GM19328 (cell line): ENCODE results near the gene MYOM1.
"Not testable (repeated sequence)": the region's sequence is repeated elsewhere in the genome, so short reads cannot be mapped to it uniquely, and the experiment has no call there.

Experiments
- ATAC-seq: cut with Tn5 transposase; IDR thresholded peaks from one replicate; pipeline ENCODE4 v1.9.1; 2021; ENCODE audit warnings: mild to moderate bottlenecking, moderate library complexity; ENCODE audit not compliant: unreplicated experiment

MYOM1 gene

DNA sequence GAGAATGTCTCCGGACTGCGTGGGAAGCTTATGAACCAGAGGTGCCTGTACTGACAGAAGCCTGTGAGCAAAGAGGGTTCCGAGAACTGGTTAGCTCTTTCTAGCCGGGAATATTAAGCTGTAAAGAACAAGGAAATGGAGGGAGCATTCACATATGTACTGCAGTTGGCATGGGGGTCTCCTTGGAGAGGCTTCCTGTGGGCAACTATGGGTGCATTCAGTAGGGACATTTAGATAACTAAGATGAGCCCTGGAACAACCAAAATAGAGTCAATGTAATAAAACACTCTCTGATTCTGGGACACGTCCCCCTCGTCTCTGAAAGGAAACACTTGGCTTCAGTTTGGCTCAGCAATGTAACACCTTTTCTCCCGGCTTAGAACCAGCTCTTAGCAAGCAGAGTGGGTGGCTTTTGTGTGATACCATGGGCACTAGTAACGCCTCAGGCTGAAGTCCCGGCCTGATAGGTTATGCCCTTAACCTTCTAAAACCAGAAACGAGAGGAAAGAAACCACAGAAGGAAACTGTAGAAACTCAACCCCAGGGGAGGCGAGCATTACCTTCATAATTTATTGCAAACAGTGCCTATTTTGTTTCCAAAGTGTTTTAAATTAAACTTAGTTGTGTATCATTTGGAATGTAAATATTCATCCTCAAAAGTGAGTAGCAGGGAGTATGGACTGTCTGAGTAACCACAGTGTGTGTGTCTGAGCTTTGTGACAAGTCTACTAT lies 158.0 kb downstream of the MYOM1 start:
- no peak for ATAC-seq

DNA sequence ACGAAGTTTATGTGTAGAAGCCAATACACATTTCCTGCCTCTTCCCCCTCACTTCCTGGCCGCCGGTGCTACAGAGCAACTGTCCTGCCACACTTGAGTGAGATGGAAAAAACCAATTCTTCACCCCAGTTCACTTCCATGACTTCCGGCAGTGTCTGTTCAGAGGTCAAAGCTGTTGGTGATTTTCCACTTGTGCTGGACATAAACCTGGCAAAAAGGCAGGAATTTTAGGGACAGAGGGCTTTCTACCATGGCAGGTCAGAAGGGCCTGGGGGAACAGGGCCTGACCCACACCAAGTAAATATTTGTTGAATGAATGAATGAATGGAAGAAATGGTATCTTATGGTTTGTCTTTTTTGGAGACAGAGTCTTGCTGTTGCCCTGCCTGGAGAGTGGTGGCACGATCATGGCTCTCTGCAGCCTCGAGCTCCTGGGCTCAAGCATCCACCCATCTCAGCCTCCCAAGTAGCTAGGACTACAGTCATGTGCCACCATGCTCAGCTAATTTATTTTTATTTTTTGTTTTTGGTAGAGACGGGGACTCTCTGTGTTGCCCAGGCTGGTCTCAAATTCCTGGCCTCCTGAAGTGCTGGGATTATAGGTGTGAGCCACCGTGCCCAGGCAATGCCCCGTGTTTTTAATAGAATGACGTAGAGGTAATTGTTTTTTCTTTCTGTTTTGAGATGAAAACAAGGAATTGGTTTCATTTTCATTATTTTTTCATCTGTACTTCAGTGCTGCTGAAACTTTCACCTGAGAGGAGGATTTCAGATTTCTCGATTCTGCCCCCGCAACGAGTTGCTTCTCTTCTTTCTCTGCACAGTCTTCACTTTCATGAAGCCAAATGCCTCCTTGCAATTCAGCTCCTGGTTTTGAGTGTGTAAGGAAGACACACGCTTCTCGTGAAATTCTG lies 158.8 kb downstream of the MYOM1 start:
- no peak for ATAC-seq

DNA sequence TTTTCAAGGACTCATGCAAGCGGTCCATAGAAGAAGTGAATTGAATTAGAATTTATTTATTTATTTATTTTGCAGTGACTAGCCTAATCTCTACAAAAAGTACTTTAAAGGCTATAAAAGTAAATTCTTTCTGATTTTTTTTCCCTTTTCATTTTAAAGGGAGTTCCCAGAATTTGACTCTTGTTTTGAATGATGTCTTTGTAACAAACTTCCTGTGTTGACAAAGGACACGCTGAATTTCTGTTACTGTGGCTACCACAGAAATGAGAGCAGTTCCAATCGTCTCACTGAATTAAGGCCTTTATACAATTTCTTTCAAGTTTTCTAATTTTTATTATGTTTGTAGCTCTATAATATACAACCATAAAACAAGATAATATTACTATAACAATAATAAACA lies 160.5 kb downstream of the MYOM1 start:
- ATAC-seq: no peak

DNA sequence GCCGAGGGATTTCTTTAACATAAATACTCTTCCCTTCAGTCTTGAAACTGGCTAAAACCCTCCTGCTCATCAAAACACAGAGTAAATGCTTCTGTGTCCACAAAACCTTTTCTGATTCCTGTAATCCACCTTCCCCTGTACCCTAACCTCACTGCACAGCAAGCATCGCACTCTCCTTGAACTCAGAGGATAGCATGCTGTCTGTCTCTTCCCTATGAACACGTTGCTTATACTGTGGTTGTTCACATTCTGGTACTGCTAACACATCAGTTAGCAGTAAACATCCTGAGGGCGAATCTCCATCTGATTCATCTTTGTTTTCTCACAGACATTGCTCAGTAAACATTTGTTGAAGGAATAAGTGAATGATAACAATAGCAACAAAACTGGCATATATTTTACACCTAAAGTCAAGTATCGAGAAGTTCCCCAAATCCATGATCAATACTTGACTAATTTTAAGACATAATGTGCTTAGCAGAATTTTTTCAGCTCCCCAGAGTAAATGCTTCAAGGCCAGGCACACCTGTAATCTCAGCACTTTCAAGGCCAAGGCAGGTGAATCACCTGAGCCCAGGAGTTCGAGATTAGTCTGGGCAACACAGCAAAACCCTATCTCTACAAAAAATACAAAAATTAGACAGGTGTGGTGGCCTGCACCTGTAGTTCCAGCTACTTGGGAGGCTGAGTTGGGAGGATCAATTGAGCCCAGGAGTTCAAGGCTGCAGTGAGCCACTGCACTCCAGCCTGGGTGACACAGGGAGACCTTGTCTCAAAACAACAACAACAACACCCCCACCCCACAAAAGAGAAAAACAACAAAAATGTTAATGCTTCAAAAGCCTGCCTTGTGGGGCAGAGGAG lies 161.2 kb downstream of the MYOM1 start:
- ATAC-seq: no peak

DNA sequence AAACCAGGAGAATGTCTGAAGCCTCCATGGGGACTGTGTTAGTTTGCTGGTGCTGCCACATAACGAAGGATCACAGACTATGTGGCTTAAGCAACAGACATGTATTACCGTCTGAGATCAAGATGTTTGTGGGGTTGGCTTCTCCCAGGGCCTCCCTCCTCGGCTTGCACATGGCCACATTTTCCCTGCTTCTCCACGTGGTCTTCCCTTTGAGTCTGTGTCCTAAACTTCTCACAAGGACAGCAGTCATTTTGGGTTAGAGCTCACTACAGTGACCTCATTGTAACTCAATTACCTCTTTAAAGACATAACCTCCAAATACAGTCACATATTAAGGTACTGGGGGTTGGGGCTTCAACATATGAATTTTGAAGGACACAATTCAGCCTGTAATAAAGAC lies 162.2 kb downstream of the MYOM1 start:
- ATAC-seq: no peak

DNA sequence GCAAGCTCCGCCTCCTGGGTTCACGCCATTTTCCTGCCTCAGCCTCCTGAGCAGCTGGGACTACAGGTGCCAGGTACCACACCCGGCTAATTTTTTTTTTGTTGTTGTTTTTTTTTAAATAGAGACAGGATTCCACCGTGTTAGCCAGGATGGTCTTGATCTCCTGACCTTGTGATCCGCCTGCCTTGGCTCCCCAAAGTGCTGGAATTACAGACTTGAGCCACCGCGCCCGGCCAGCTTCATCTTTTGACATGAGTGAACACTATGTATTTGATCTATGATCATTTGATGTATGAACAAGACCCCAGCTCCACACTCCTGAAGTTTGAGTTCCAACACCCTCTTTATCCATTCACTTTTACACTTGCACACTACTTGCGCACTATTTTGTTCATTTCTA lies 163.5 kb downstream of the MYOM1 start:
- no peak for ATAC-seq

DNA sequence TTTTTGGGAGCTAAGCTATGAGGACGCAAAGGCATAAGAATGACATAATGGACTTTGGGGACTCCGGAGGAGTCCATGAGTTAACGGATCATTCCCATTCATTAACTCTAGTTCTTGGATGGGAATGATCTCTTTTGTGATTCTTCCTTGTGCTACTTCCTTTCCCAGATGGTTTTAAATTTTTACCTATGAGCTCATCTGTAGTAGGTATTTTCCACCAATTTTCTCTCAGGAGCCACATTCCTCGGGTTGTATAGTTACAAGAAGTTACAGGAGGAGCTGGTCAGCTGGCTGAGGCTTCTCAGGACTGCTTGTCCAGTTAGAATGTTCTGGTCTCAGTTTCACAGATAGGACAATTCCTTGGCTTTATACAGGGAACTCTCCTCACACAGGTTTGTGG lies 164.0 kb downstream of the MYOM1 start:
- no peak for ATAC-seq

DNA sequence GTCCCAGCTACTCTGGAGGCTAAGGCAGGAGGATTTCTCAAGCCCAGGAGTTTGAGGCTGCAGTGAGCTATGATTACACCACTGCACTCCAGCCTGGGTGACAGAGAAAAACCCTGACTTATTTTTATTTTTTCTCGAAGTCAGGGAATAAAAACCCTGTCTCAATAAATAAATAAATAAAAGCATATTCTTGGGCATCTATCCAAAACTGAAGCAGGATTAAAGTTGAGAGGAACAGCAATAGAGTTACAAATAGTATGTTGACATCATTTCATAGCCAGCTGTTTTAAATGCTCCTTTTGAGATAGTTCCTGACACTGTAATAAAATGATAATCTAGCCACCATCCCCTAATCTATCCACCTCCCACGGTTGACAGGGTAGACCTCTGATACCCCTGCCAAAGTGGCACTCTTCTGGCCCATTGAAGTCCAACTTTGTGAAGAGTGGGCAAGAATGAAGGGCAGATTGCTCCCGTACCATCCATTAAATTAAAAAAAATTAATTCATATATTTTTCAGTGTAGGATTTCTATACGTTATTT lies 164.5 kb downstream of the MYOM1 start:
- ATAC-seq: no peak

DNA sequence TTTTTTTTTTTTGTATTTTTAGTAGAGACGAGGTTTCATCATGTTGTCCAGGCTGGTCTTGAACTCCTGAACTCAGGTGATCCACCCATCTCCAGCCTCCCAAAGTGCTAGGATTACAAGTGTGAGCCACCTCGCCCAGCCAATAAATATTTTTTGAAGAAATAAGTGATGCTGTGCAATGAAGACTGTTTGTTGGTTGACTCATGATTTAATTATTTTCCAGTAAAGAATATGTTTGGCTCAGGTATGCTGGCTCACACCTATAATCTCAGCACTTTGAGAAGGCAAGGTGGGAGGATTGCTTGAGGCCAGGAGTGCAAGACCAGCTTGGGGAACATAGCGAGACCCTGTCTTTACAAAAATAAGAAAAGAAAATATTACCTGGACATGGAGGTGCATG lies 165.0 kb downstream of the MYOM1 start:
- no peak for ATAC-seq

DNA sequence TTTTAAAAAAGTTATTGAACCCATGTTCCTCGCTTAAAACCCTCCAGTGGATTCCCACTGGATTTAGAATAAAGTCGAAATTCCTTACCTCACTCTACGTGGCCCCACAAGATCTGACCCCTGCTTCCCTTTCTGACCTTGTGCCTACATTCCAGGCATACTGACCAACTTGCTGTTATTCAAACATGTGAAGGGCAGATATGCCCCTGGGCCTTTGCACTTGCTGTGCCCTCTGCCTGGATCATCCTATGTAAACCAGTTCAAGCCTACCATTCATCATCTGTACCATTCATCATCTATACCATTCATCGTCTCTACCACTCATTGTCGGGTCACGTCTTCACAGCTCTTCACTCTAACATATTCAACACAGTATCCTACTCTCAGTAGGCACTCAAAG lies 165.6 kb downstream of the MYOM1 start:
- ATAC-seq: no peak

DNA sequence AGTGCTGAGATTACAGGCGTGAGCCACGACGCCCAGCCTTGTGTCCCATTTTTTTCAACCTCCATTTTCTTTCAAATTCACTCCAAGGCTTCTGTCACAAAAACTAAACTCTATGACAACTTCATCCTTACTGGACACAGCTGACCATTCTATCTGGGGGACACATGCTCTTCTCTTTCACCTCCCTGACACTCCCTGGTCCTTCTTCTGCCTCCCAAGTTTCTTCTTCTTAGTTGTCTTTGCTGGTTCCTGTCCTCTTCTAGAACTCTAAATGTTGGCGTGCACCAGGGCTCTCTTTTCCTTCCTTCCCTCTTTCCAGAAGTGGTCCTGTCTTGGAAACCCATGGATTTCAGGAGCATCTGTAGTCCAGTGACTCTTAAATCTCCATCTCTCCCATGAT lies 166.7 kb downstream of the MYOM1 start:
- ATAC-seq: no peak

DNA sequence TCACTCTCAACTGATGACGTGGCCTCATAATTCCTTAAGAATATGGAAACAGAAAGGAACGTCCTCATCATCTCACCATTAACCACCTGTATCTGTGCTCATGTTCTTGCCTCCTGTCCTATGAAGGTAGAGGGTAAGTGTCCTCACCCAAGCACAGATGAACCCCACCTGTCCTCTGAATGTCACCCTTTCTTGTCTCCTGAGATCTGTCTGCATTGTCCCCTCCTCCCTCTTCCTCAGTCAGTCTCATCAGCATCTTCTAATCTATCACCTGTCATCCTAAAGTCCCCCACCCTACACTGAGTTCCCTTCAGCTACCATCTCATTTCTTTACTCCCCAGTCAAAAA lies 167.4 kb downstream of the MYOM1 start:
- ATAC-seq: no peak

DNA sequence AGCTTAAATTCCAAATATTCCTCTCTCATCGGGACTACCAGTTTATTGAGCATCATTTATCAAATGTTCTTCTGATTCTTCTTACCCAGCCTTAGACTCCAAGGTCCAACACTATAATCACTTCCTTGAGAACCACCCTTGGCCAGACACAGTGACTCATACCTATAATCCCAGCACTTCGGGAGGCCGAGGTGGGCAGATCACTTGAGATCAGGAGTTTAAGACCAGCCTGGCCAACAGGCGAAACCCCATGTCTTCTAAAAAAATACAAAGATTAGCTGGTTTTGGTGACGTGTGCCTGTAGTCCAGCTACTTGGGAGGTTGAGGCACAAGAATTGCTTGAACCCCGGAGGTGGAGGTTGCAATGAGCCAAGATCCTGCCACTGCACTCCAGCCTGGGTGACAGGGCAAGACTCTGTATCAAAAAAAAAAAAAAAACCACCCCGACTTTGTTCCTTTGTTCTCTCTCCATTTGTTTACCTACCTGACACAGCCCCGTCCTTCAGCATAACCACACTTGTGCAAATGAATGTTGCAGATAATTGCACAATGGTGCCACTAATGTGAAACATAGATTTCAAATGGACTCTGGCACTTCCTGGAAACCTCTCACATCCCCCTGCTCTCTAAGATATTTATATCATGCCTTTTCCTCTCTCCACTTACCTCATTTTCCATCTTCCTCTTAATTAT lies 167.9 kb downstream of the MYOM1 start:
- no peak for ATAC-seq

DNA sequence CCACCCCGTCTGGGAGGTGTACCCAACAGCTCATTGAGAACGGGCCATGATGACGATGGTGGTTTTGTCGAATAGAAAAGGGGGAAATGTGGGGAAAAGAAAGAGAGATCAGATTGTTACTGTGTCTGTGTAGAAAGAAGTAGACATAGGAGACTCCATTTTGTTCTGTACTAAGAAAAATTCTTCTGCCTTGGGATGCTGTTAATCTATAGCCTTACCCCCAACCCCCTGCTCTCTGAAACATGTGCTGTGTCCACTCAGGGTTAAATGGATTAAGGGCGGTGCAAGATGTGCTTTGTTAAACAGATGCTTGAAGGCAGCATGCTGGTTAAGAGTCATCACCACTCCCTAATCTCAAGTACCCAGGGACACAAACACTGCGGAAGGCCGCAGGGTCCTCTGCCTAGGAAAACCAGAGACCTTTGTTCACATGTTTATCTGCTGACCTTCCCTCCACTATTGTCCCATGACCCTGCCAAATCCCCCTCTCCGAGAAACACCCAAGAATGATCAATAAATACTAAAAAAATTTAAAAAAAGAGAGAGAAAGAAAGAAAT lies 169.8 kb downstream of the MYOM1 start:
- ATAC-seq: not testable (repeated sequence)

DNA sequence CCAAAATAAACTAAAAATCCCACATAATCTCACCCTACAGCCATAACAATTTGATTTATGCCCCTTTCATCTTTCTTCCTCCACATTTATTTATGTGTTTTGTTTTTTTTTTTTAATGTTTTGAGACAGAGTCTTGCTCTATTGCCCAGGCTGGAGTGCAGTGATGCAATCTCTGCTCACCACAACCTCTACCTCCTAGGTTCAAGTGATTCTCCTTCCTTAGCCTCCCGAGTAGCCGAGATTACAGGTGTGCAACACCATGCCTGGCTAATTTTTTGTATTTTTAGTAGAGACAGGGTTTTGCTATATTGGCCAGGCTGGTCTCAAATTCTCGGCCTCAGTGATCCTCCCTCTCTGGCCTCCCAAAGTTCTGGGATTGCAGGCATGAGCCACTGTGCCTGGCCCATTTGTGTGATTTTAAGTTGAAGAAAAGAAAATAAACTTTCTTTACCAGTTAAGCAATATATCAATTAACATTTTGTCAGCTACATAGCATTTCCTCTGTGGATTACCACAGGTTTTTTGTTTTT lies 170.9 kb downstream of the MYOM1 start:
- no peak for ATAC-seq

DNA sequence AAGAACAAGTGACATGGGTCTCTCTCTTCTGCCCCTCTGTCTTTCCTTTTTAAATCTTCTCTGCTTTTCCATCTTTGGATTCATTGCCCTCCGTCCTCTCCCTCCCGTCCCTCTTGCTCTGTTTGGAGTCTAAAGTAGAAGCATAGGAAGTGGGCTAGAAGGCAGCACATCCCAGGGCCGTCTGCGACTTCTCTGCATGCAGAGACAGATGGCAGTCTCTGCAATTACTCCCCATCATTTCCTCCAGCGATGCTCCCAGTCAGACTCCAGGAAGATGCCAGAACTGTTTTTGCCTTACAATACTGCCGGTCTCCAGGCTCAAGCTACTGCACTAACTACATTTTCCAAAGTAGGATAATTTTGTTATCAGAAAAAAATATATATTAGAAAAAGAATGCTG lies 171.6 kb downstream of the MYOM1 start:
- ATAC-seq: no peak

DNA sequence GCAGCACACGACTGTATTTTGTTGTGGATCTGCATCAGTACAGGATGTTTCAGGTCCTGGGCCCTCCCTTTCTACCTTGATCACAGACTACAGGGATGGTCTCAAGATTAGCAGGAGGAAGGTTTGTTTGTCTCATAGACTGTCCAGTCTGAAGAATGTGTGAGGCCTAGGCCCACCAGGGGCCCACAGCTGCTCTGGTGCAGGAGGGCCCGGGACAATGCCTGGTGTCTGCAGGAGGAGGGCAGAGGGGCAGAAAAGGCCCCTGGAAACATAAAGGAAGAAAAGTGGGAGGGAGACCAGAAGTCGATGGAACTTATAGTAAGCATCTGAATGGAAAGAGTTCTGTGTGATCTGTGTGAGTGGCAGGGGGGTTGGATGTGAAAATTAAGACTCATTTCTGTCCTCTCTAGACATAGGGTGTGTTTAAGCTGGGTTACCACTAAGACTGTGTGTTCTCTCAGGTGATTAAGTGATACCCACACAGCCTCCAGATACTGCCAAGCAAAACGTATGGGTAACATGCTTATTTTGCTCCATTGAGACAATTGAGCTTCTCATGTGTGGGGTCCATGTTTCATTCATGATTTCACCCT lies 173.5 kb downstream of the MYOM1 start:
- no peak for ATAC-seq

DNA sequence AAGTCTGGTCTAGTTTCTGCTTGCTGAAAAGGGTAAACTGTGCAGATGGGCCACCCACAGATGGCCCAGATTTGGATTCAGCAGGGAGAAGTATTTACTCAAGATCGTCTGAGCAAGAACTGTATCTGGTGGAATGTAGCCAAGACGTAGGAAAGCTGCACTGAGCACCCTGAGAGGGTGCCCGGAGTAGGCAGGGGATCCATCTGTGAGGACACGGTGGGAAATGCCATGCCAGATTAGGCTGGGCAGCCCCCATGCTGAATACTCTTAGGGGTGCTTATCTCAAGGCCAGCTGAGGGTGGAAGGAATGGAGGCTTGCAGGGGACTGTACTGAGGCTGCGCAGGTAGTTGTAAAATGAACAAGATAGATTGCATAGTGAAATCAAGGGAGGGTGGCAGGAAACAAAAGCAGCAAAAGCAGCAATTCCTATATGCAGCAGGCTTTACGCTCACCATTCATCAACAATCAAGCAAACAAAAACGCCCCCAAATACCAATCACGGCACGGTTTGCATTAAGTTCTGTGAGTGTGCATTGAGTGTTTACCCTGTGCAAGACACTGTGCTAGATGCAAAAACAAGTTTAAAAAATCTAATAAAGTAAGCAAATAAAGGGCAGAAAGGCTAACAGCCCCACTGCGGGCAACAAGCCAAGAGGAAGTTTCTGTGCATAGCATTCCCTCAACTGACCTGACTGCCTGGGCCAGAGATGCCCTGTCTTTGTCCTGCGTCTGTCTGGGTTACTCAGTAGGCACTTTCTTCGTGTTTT lies 174.7 kb downstream of the MYOM1 start:
- ATAC-seq: no peak

DNA sequence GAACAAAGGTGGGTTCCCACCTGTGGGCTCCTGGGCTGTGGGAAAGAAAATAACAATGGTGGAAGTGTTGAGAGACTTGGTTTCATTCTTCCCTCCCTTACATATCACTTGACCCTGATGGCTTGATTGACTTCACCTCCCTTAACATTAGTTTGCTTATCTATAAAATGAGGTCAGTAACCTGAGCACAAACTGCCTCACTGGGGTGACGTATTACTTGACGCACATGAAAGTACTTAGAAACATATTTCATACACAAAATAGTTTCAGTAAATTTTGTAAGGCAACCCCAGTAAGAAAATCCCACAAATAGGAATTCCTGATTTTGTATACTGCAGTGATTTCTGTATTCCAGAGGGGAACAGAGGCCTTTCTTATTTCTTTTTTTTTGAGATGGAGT lies 177.4 kb downstream of the MYOM1 start:
- ATAC-seq: no peak
